HCT116 (cell line): ENCODE results near the gene MARS1. TPM values are rescaled to one million over a fixed set of nuclear protein-coding genes. Genes with fewer than 3 reads are reported as not detected.
A peak's percentile ranks its signal among the peaks of the same experiment; 100 is the strongest.

Source experiments
- ATAC-seq: fragments of 200-7000 bp; cut with Tn5 transposase; 2 replicates; pipeline ENCODE4 v1.9.1; 2020; ENCODE audit warnings: mild to moderate bottlenecking, moderate library complexity
- BruUV-seq: library from RNA; stranded (reverse); fragments of 400-500 nt; replicated peaks from 2 replicates; lab custom pipeline; 2021; lab: Mats Ljungman, UMichigan
- CTCF ChIA-PET: fragments of 300-600 bp; sonication (Branson Sonifier 250); formaldehyde crosslinking; loops from one replicate; lab custom pipeline; 2021; ENCODE audit warnings: antibody characterized with exemption; lab: Charles Lee
- POLR2A ChIA-PET: fragments of 300-600, 350-600 bp; sonication (Branson Sonifier 250); formaldehyde crosslinking; loops from one replicate; lab custom pipeline; 2021; ENCODE audit warnings: antibody characterized with exemption; lab: Charles Lee
- RAD21 ChIA-PET, 2 experiments: fragments of 300-600 bp; sonication (Branson Sonifier 250); formaldehyde crosslinking; loops; one replicate each; lab custom pipeline; 2023; ENCODE audit warnings: low total read pairs in 2 of 2; ENCODE audit not compliant: uncharacterized antibody in 2 of 2, unreplicated experiment in 2 of 2, low non-redundant PET in 1 of 2; lab: Charles Lee
- DNase-seq: peaks from one replicate; pipeline ENCODE4 v3.0.0-alpha.2; 2010; ENCODE audit warnings: low read depth, low spot score
- H2AFZ ChIP-seq: fragments of 200-600 bp; shearing (Covaris generic), sonication (generic); 2 replicates; pipeline ENCODE4 v1.6.1; 2017; ENCODE audit warnings: low read depth, mixed run types, mixed read lengths, antibody characterized with exemption, low read length; ENCODE audit not compliant: poor library complexity, severe bottlenecking
- H3K27ac ChIP-seq: 2 replicates; pipeline ENCODE4 v1.5.1; 2012; ENCODE audit warnings: low read depth, low read length
- H3K27me3 ChIP-seq: fragments of 200-600 bp; sonication (generic); 2 replicates; pipeline ENCODE4 v1.6.1; 2016; ENCODE audit warnings: mixed run types, low read length, mixed read lengths; ENCODE audit not compliant: insufficient read depth
- H3K36me3 ChIP-seq, 2 experiments: fragments of 200-500 bp in 1 of 2; fragments of 200-600 bp in 1 of 2; sonication (Bioruptor generic) in 1 of 2; sonication (generic) in 1 of 2; 2 replicates each; pipeline versions ENCODE4 v1.5.1 to v1.6.1; 2014 to 2016; ENCODE audit warnings: low read length in 2 of 2, inconsistent platforms in 1 of 2, mixed read lengths in 1 of 2, mixed run types in 1 of 2; ENCODE audit not compliant: insufficient read depth in 2 of 2, control insufficient read depth in 1 of 2
- H3K4me1 ChIP-seq, 2 experiments: fragments of 200-600 bp in 1 of 2; sonication (generic) in 1 of 2; 2 replicates each; pipeline versions ENCODE4 v1.5.1 to v1.6.1; 2012 to 2017; ENCODE audit warnings: low read length in 2 of 2, inconsistent platforms in 1 of 2, mild to moderate bottlenecking in 1 of 2, mixed read lengths in 1 of 2, mixed run types in 1 of 2, moderate library complexity in 1 of 2; ENCODE audit not compliant: insufficient read depth in 2 of 2, control insufficient read depth in 1 of 2
- H3K4me2 ChIP-seq: fragments of 200-600 bp; sonication (generic); 2 replicates; pipeline ENCODE4 v1.6.1; 2017; ENCODE audit warnings: mixed run types, low read length, mixed read lengths
- H3K4me3 ChIP-seq, 2 experiments: fragments of 200-600 bp in 1 of 2; sonication (generic) in 1 of 2; replicated peaks in 1 of 2; 2 replicates each; pipeline ENCODE4 v1.5.1; 2011 to 2016; ENCODE audit warnings: low read length in 2 of 2, control low read depth in 1 of 2, low read depth in 1 of 2, mild to moderate bottlenecking in 1 of 2, mixed read lengths in 1 of 2, mixed run types in 1 of 2
- H3K79me2 ChIP-seq: fragments of 200-600 bp; sonication (generic); 2 replicates; pipeline ENCODE4 v1.6.1; 2017; ENCODE audit warnings: mild to moderate bottlenecking, mixed run types, low read length, moderate library complexity, mixed read lengths; ENCODE audit not compliant: insufficient read depth
- H3K9ac ChIP-seq: fragments of 200-600 bp; sonication (generic); 2 replicates; pipeline ENCODE4 v1.6.1; 2016; ENCODE audit warnings: low read length, mixed read lengths
- H3K9me2 ChIP-seq: fragments of 200-600 bp; sonication (generic), shearing (Covaris generic); 2 replicates; pipeline ENCODE4 v1.6.1; 2017; ENCODE audit warnings: mixed run types, mild to moderate bottlenecking, moderate library complexity; ENCODE audit not compliant: insufficient read depth
- H3K9me3 ChIP-seq, 2 experiments: fragments of 200-500 bp in 1 of 2; fragments of 200-600 bp in 1 of 2; sonication (Bioruptor generic) in 1 of 2; sonication (generic) in 1 of 2; 2 replicates each; pipeline ENCODE4 v1.6.1; 2014 to 2017; ENCODE audit warnings: low read length in 2 of 2, mixed read lengths in 2 of 2, inconsistent platforms in 1 of 2, low read depth in 1 of 2, mild to moderate bottlenecking in 1 of 2, mixed run types in 1 of 2, moderate library complexity in 1 of 2; ENCODE audit not compliant: control insufficient read depth in 1 of 2, insufficient read depth in 1 of 2
- H4K20me1 ChIP-seq: fragments of 200-600 bp; sonication (generic), shearing (Covaris generic); 2 replicates; pipeline ENCODE4 v1.6.1; 2017; ENCODE audit warnings: mixed run types, mild to moderate bottlenecking, moderate library complexity; ENCODE audit not compliant: insufficient read depth
- CEBPB ChIP-seq: IDR thresholded peaks from 2 replicates; pipeline ENCODE4 v1.6.1; 2012; ENCODE audit warnings: low read depth
- EZH2phosphoT487 ChIP-seq: fragments of 200-600 bp; IDR thresholded peaks from 2 replicates; pipeline ENCODE4 v1.6.1; 2018; ENCODE audit warnings: antibody characterized with exemption, borderline replicate concordance
- FOSL1 ChIP-seq: IDR thresholded peaks from 2 replicates; pipeline ENCODE4 v1.6.1; 2012; ENCODE audit warnings: low read depth
- JUND ChIP-seq: IDR thresholded peaks from 2 replicates; pipeline ENCODE4 v1.6.1; 2012
- POLR2AphosphoS5 ChIP-seq: IDR thresholded peaks from 2 replicates; pipeline ENCODE4 v1.6.1; 2011; ENCODE audit warnings: mild to moderate bottlenecking, low read depth, low read length, moderate library complexity
- SIN3A ChIP-seq: IDR thresholded peaks from 2 replicates; pipeline ENCODE4 v1.6.1; 2012; ENCODE audit warnings: low read depth
- SP1 ChIP-seq: IDR thresholded peaks from 2 replicates; pipeline ENCODE4 v1.6.1; 2012; ENCODE audit warnings: low read depth
- TCF7L2 ChIP-seq: IDR thresholded peaks from 2 replicates; pipeline ENCODE4 v1.7.0; 2011; ENCODE audit warnings: borderline replicate concordance, inconsistent platforms; ENCODE audit not compliant: insufficient read depth, insufficient read length; ENCODE audit errors: extremely low read depth
- YY1 ChIP-seq: IDR thresholded peaks from 2 replicates; pipeline ENCODE4 v1.6.1; 2011; ENCODE audit warnings: low read length, low read depth, moderate library complexity, mild to moderate bottlenecking; ENCODE audit not compliant: insufficient replicate concordance; ENCODE audit errors: extremely low read depth
- intact Hi-C: fragments of 100-400 bp; cut with micrococcal nuclease; formaldehyde crosslinking; loops from 2 replicates; pipeline ENCODE4 v1.10.0; 2022
- total RNA-seq: library from RNA; stranded (reverse); gene quantifications from one replicate; pipeline ENCODE4 v1.2.1, GENCODE V29; 2021; ENCODE audit not compliant: unreplicated experiment
- TF ChIP-seq, protein P1 (sequence below), 3 experiments: fragments of 200-600 bp in 1 of 3; sonication (generic) in 1 of 3; IDR thresholded peaks in 2 of 3; conservative IDR thresholded peaks in 1 of 3; 2 replicates each; pipeline ENCODE4 v1.5.1; 2012 to 2017; ENCODE audit warnings: low read depth in 2 of 3, low read length in 2 of 3, antibody characterized with exemption in 1 of 3, borderline replicate concordance in 1 of 3, control low read depth in 1 of 3, mild to moderate bottlenecking in 1 of 3, mixed read lengths in 1 of 3, mixed run types in 1 of 3, moderate library complexity in 1 of 3; ENCODE audit not compliant: insufficient read depth in 1 of 3

Gene MARS1
- total RNA-seq, 1 experiment from 2014 or later, result 344 TPM

DNA sequence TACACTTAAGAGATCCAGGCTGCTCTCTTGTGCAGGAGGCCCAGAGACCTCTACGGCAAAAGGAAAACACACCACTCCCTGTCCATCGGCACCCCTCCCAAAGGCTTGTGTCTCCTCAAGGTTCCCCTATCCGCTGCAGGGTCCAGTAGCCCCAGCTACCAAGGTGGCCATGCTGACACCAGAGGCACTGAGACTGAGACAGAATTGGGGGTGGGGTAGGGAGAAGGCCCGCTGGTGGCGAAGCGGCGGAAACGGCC is 31.9 kb downstream of the MARS1 start:
- DNase-seq (no peak), ATAC-seq (no peak)
- Histone ChIP-seq H3K9ac (peak overlapping the region; percentile 80), H3K4me1 (peaks cover 24 to 53% of the 10 kb centered on the region in 2 experiments), H3K79me2 (peaks cover 62% of the 10 kb centered on the region), H3K27ac (peak overlapping the region; percentile 79), H3K4me3 (peak overlapping the region; percentile 79 to 88), H3K4me2 (peak overlapping the region; percentile 94), H4K20me1 (peaks cover 7% of the 10 kb centered on the region; the same call in 1 of the 2 replicates), H2AFZ (no peak overlapping the region), H3K36me3 (peaks cover 26 to 41% of the 10 kb centered on the region in 2 experiments), H3K27me3 (no peaks in the 10 kb centered on the region), H3K9me3 (no peaks in the 10 kb centered on the region), H3K9me2 (no peaks in the 10 kb centered on the region)
- TF ChIP-seq, protein P1, sequence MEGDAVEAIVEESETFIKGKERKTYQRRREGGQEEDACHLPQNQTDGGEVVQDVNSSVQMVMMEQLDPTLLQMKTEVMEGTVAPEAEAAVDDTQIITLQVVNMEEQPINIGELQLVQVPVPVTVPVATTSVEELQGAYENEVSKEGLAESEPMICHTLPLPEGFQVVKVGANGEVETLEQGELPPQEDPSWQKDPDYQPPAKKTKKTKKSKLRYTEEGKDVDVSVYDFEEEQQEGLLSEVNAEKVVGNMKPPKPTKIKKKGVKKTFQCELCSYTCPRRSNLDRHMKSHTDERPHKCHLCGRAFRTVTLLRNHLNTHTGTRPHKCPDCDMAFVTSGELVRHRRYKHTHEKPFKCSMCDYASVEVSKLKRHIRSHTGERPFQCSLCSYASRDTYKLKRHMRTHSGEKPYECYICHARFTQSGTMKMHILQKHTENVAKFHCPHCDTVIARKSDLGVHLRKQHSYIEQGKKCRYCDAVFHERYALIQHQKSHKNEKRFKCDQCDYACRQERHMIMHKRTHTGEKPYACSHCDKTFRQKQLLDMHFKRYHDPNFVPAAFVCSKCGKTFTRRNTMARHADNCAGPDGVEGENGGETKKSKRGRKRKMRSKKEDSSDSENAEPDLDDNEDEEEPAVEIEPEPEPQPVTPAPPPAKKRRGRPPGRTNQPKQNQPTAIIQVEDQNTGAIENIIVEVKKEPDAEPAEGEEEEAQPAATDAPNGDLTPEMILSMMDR (IDR thresholded peaks at IDR 0.05 in 2 of 3, conservative IDR thresholded peaks at IDR 0.05 in 1 of 3; ENCODE audit: borderline replicate concordance in 1 of 3, insufficient read depth in 1 of 3, low read depth in 2 of 3, low read length in 2 of 3), result no peak
- TF ChIP-seq POLR2AphosphoS5, result no peak
- TF ChIP-seq SP1, result no peak
- no peak for TF ChIP-seq YY1
- no peak for TF ChIP-seq FOSL1
- TF ChIP-seq SIN3A, result no peak
- TF ChIP-seq JUND, result no peak
- no peak for TF ChIP-seq EZH2phosphoT487
- no peak for TF ChIP-seq TCF7L2
- TF ChIP-seq CEBPB, result no peak
- no TSS peak for BruUV-seq
- RAD21 ChIA-PET, result no interaction called here
- CTCF ChIA-PET, result no interaction called here
- intact Hi-C loops, result no loop called here
- POLR2A ChIA-PET, result interaction anchor here (1.4 to 2.0 kb wide), 3 partner anchors 8 to 39 kb away, joined by 3 to 7 read pairs (median 4); partner anchors contain the start of gene DCTN2
